CMK (cell line): ENCODE results near the gene PRKG1.

Experiments
- DNase-seq: peaks from one replicate; pipeline ENCODE4 v3.0.0-alpha.2; 2010; ENCODE audit warnings: low read depth

The PRKG1 gene

DNA sequence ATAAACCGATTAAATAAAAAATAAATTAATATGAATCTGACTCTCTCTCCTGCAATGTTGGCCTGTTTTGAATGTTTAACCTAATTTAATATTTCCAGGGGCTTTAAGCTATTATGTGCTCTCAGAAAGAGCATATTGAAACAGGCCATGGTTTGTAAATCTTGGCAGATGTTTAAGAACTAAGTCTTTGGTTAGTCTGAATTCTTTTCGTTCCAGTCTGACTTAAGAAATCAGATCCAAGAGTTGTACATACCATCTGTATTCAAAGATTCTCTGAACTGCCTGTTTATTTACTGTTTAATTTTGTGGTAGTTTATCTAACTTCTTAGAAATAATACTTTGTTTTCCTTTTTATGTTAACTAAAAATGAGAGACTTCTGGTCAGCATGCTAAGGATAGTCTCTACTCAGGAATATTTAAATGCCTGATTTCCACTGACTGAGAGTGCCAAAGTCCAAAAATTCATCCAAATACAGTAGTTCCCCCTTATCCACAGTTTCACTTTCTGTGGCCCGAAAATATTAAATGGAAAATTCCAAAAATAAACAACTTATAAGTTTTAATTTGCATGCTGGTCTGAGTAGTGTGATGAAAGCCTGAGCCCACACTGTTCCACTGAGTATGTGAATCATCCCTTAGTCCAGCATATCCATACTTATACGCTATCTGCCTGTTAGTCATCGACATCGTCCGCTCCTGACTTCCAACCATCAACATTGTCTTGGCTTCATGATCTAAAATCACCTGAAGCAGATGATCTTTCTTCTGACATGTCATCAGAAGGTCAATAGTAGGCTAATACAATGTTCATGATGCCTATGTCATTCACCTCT lies 863.2 kb downstream of the PRKG1 start:
- no peak for DNase-seq

GRCh38 chr10:51950371-51950995 lies 876.2 kb downstream of the PRKG1 start:
- no peak for DNase-seq

- DNase-seq, result no peak
These were observed 876.8 kb downstream of the PRKG1 start for GRCh38 chr10:51950996-51951555.

GRCh38 chr10:51951601-51952000 lies 877.3 kb downstream of the PRKG1 start:
- no peak for DNase-seq

GRCh38 chr10:51952056-51952455 lies 877.8 kb downstream of the PRKG1 start:
- no peak for DNase-seq

DNA sequence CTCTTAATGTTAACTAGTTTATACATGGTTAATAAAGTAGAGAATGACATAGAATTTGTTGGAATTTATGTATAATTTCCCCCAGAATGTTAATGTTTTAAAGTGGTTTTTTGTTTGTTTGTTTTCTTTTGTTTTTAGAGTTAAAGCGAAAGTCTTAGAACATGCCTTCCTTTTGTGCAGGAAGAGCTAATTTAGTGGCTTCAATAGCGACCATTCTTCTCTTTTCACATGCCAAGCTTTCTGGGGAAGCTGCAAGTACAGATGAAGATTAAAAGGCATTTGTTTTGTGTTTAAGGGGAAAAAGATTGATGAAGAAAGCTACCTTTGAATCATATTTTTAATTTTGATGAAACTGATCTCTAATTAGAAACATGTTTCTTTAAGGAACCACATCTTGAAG lies 881.4 kb downstream of the PRKG1 start:
- no peak for DNase-seq

- DNase-seq, result no peak
These were observed 882.5 kb downstream of the PRKG1 start for GRCh38 chr10:51956822-51957221.

GRCh38 chr10:51960494-51960895 lies 886.2 kb downstream of the PRKG1 start:
- DNase-seq, result no peak

GRCh38 chr10:51961401-51961800 lies 887.1 kb downstream of the PRKG1 start:
- DNase-seq, result no peak

DNA sequence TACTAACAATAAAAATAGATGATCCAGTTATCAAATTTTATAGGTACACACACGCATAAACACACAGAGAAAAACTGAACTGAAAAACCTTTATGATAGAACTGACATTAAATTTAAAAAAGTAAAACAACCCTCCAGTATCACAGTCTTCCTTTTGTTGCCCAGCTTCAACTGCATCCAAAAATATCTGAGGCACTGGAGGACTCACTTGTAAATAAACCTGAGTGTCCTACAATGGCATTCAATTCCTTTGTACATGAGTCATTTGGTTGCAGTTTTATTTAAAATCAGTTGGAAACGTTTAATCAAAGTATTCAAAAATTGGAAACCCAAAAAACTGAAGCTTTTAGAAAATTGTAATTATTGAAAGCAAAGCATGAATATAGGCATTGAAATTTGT lies 890.3 kb downstream of the PRKG1 start:
- DNase-seq, result no peak

DNA sequence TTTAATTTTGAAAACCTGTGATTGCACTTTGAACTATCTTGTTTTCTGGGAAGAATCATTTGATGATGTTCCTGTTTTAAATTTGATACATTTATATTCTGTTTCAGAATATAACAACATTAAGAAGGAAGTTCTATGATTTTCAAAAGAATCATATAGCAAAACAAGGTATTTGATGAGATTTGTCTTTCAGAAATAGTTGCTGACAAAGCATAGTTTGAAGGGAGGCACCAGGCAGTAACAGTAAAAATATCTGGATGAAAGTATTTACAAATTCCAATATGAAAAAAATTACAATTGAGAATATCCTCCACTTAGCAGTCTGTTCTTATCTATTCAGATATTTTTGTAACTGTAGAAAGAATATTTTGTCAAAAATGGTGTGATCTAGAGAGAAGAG lies 891.2 kb downstream of the PRKG1 start:
- DNase-seq, result no peak

- DNase-seq, result no peak
These were observed 898.6 kb downstream of the PRKG1 start for GRCh38 chr10:51972733-51973346.

DNA sequence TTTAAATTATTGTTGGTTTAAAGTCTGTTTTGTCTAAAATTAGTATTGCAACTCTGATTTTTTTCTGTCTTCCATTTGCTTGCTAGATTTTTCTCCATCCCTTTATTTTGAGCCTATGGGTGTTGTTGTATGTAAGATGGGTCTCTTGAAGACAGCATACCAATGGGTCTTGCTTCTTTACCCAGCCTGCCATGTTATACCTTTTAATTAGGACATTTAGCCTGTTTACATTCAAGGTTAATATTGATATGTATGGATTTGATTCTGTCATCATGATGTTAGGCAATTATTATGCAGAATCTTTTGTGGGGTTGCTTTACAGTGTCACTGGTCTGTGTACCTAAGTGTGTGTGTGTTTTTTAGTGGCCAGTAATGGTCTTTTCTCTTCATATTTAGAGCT lies 906.5 kb downstream of the PRKG1 start:
- no peak for DNase-seq

DNA sequence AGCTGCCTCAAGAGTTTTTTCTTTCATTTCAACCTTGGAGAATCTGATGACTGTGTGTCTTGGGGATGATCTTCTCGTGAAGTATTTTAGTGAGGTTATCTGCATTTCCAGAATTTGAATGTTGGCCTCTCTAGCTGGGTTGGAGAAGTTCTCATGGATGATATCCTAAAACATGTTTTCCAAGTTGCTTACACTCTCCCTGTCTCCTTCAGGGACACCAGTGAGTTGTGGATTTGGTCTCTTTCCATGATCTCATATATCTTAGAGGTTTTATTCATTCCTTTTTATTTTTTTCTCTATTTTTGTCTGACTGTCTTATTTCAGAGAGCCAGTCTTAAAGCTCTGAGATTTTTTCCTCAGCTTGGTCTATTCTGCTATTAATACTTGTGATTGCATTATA lies 907.4 kb downstream of the PRKG1 start:
- no peak for DNase-seq

- DNase-seq, result no peak
These were observed 909.2 kb downstream of the PRKG1 start for GRCh38 chr10:51983481-51983880.

DNA sequence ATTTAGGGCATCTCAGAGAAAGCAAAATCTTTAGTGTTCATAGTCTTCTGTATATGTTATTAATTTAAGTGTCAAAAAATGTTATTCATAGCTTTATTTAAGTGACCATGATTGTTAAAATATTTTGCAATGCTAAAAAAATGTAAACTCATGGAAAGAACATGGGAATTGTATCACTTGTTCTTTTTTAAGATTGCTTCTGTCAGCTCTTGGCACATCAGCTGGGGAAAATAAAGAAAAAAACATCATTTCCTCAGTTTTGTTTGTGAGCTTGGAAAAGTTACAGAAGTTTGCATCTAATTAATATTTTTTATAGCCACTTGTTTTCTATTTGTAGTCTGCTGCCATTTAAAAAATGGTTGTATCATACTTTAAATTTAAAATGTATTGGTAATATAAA lies 911.0 kb downstream of the PRKG1 start:
- DNase-seq, result no peak

DNA sequence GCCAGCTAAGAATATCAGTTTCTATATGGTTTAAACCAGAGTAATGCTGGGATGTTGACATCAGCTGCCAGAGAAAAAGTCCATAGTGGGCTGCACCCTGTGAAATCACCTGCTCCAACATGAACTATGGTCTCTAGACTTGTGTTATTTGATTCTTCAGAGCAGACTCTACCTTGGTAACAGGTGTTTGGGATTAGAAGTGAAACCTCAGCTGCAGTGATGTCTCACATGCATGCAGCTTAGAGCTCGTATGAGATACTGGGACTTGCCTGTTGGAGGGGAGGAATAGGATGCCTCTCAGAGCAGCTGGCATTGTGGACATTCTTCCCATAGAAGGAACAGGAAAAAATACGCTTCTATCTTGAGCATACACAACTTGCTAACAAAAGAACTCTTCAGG lies 912.2 kb downstream of the PRKG1 start:
- no peak for DNase-seq

DNA sequence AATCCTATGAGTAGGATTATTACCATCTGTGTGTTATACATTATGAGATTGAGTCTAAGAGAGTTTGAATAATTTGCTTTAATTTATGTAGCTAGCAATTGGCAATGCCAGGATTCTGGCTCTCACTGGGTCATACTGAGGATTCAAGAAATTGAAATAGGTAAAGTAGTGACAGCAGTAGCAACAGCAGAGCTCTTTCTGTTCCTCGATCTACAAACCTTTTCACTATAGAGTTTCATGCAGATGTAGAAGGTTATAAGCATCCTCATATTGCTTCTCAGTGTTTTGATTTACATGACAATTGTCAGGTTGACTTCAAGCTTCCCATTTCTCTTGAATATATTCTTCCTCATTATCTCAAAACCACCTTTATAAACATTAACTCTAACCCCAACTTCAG lies 919.2 kb downstream of the PRKG1 start:
- no peak for DNase-seq

DNA sequence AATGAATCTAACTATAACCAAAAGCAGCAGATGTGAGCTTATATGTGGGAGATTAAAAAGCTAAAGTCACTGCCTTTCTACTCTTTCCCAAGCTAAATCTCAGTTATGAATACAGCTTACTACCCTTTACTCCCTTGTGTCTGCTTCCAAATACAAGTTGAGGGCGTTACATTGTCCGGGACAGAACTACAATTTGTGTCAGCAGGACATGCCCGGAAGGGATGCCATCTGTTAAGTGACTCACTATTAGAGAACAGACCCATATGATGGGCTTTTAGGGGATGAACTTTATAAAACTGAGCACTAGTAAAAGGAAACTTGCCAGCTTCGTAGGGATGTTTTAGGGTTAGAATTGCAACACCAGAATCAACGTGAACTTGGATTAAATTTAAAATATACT lies 924.8 kb downstream of the PRKG1 start:
- no peak for DNase-seq

GRCh38 chr10:52004342-52004949 lies 930.2 kb downstream of the PRKG1 start:
- no peak for DNase-seq

GRCh38 chr10:52007091-52007490 lies 932.8 kb downstream of the PRKG1 start:
- DNase-seq, result no peak

- DNase-seq, result no peak
These were observed 936.8 kb downstream of the PRKG1 start for GRCh38 chr10:52011118-52011517.
